Gastrocnemius medialis (tissue), 4 donors: ENCODE data around the gene SNX32. TPM values are rescaled to one million over a fixed set of nuclear protein-coding genes. Genes with fewer than 3 reads are reported as not detected.
A peak's percentile ranks its signal among the peaks of the same experiment; 100 is the strongest.

ENCODE experiments used
- ATAC-seq, 2 donors: fragments of 150-250 bp; one replicate each; pipeline ENCODE4 v1.9.1; 2016
- DNase-seq, 2 donors: peaks; one replicate each; pipeline ENCODE4 v3.0.0-alpha.2; 2019
- H3K27ac ChIP-seq, 4 donors: fragments of 200-600 bp; sonication (generic); 1 replicate in 1 of 4; 2 replicates in 3 of 4; pipeline ENCODE4 v1.5.1; 2016 to 2018; ENCODE audit warnings: mild to moderate bottlenecking in 2 of 4, moderate library complexity in 1 of 4
- H3K27me3 ChIP-seq, 3 donors: fragments of 200-600 bp; sonication (generic) in 2 of 3; 1 replicate in 1 of 3; 2 replicates in 2 of 3; pipeline versions ENCODE4 v1.5.1 to v1.6.0; 2016 to 2019; ENCODE audit warnings: mild to moderate bottlenecking in 1 of 3, moderate library complexity in 1 of 3
- H3K36me3 ChIP-seq, 2 donors: fragments of 200-600 bp; sonication (generic) in 1 of 2; one replicate each; pipeline ENCODE4 v1.5.1; 2017 to 2018
- H3K4me1 ChIP-seq, 2 donors: fragments of 200-600 bp; sonication (generic) in 1 of 2; one replicate each; pipeline ENCODE4 v1.5.1; 2016 to 2017; ENCODE audit warnings: mild to moderate bottlenecking in 2 of 2
- H3K4me3 ChIP-seq, 4 donors: fragments of 200-600 bp; sonication (generic) in 3 of 4; 1 replicate in 1 of 4; 2 replicates in 3 of 4; pipeline ENCODE4 v1.5.1; 2016 to 2019; ENCODE audit warnings: mild to moderate bottlenecking in 2 of 4
- H3K9me3 ChIP-seq, 3 donors: fragments of 200-600 bp; sonication (generic) in 2 of 3; 1 replicate in 1 of 3; 2 replicates in 2 of 3; pipeline ENCODE4 v1.5.1; 2016 to 2019
- CTCF ChIP-seq, 5 experiments: fragments of 450-650 bp in 3 of 5; fragments of 200-600 bp in 2 of 5; sonication (generic) in 2 of 5; IDR thresholded peaks in 4 of 5; conservative IDR thresholded peaks in 1 of 5; 1 replicate in 4 of 5; 2 replicates in 1 of 5; pipeline ENCODE4 v1.5.1; 2016 to 2019; ENCODE audit warnings: antibody characterized with exemption in 5 of 5, mild to moderate bottlenecking in 3 of 5, moderate library complexity in 3 of 5
- POLR2A ChIP-seq, 2 donors: fragments of 450-650 bp; IDR thresholded peaks; one replicate each; pipeline ENCODE4 v1.6.1; 2017; ENCODE audit warnings: antibody characterized with exemption in 2 of 2, mild to moderate bottlenecking in 2 of 2, moderate library complexity in 2 of 2
- in situ Hi-C, 4 donors: fragments of 200-750 bp; cut with MboI; loops; one replicate each; pipeline versions ENCODE4 v1.15.0 to v1.8.0; 2017; ENCODE audit warnings: low sequenced_read_pairs in 4 of 4
- intact Hi-C: fragments of 100-400 bp; cut with DNase I; formaldehyde crosslinking; loops from one replicate; pipeline ENCODE4 v1.15.1; 2023; ENCODE audit warnings: low total_unique reads
- total RNA-seq, 4 donors: library from RNA; depleted of rRNA; stranded (reverse); fragments of >200 nt; gene quantifications; one replicate each; pipeline versions ENCODE4 v1.1.0 to v1.2.3, GENCODE V29; 2016

SNX32 gene
- total RNA-seq, 4 donors from 2014 or later: 0.11 TPM; not detected in 3

- peaks cover 0 to 19% of the 10 kb centered on the region in 2 donors for H3K4me1 ChIP-seq
- H3K27me3 ChIP-seq: no peaks in the 10 kb centered on the region
- no peaks in the 10 kb centered on the region for H3K9me3 ChIP-seq
- intact Hi-C loops (loop anchor here (1.0 kb wide), 3 partner anchors 12 to 89 kb away; partner anchors contain the start of genes FIBP, MUS81 and SART1), in situ Hi-C loops (no loop called here)
- peak within 1 kb of the TSS; percentile 54 to 63 (median 60) for H3K4me3 ChIP-seq
- DNase-seq (no peak), ATAC-seq (peak; percentile 12 to 21)
- H3K27ac ChIP-seq: peak within 1 kb of the TSS; percentile 80 to 87 (median 82)
- H3K36me3 ChIP-seq: no peaks in the 10 kb centered on the region
- TF ChIP-seq CTCF (IDR thresholded peaks at IDR 0.05 in 4 of 5, conservative IDR thresholded peaks at IDR 0.05 in 1 of 5): peak in 1 of 5 experiments; percentile 2
- no peak for TF ChIP-seq POLR2A (IDR thresholded peaks at IDR 0.05)
Observed at GRCh38 chr11:65872586-65873317, 39.0 kb downstream of the SNX32 start, which contains the start of gene EFEMP2. Gene EFEMP2, minus strand, starts transcription at chr11:65872800. Its CDS starts 446 bp downstream, at chr11:65872354.

GRCh38 chr11:65873318-65874156, 39.8 kb downstream of the SNX32 start:
- intact Hi-C loops (loop anchor here (1.0 kb wide), 3 partner anchors 13 to 88 kb away; partner anchors contain the start of genes FIBP, MUS81 and SART1), in situ Hi-C loops (no loop called here)
- H3K27me3 ChIP-seq: no peaks in the 10 kb centered on the region
- H3K4me1 ChIP-seq: peaks cover 0 to 19% of the 10 kb centered on the region in 2 donors
- peak overlapping the region; percentile 54 to 63 (median 60) for H3K4me3 ChIP-seq
- DNase-seq (peak; percentile 85 to 91), ATAC-seq (peak; percentile 84 to 89)
- H3K36me3 ChIP-seq: no peaks in the 10 kb centered on the region
- H3K27ac ChIP-seq: peak overlapping the region; percentile 80 to 87 (median 82)
- no peaks in the 10 kb centered on the region for H3K9me3 ChIP-seq
- TF ChIP-seq POLR2A (IDR thresholded peaks at IDR 0.05) (peak; percentile 76 to 82), CTCF (IDR thresholded peaks at IDR 0.05 in 4 of 5, conservative IDR thresholded peaks at IDR 0.05 in 1 of 5) (no peak)

GRCh38 chr11:65879617-65880016, 45.9 kb downstream of the SNX32 start, which contains the start of gene CTSW:
Gene CTSW, plus strand, starts transcription at chr11:65879837. Its CDS starts 18 bp downstream, at chr11:65879855.
- intact Hi-C loops: no loop called here
- no peak within 1 kb of the TSS for H3K4me3 ChIP-seq

More at GRCh38 chr11:65879617-65880016, 45.9 kb downstream of the SNX32 start, which contains the start of gene CTSW:
- peaks cover 0 to 30% of the 10 kb centered on the region in 2 donors for H3K36me3 ChIP-seq
- in situ Hi-C loops: loop anchor here (5.0 to 10.0 kb wide), 4 partner anchors 85 to 115 kb away; partner anchors contain the start of gene SART1 (in 1 of the 4)
- TF ChIP-seq CTCF (IDR thresholded peaks at IDR 0.05 in 4 of 5, conservative IDR thresholded peaks at IDR 0.05 in 1 of 5) (no peak), POLR2A (IDR thresholded peaks at IDR 0.05) (no peak)
- DNase-seq (no peak), ATAC-seq (no peak)
- H3K27ac ChIP-seq: no peak within 1 kb of the TSS
- no peaks in the 10 kb centered on the region for H3K9me3 ChIP-seq
- no peaks in the 10 kb centered on the region for H3K27me3 ChIP-seq
- no peaks in the 10 kb centered on the region for H3K4me1 ChIP-seq
